ENCODE measurements around the gene TBX10. TPM values are rescaled to one million over a fixed set of nuclear protein-coding genes. Genes with fewer than 3 reads are reported as not detected.

TBX10 gene
- total and polyA plus RNA-seq, 4 experiments from 2014 or later: not detected

GRCh38 chr11:67667490-67668191, 28.1 kb upstream of the TBX10 start:
- H3K27me3 Mint-ChIP-seq: peaks cover under 1 to 1% of the 10 kb centered on the region in 2 donors
- Histone ChIP-seq H3K36me3 (ENCODE audit: insufficient read depth, low read length) (no peaks in the 10 kb centered on the region), H3K27me3 (ENCODE audit: insufficient read depth, low read length) (no peaks in the 10 kb centered on the region), H3K9me3 (ENCODE audit: control insufficient read depth in 1 of 2, low read length in 2 of 2) (no peaks in the 10 kb centered on the region), H3K4me3 (ENCODE audit: low read length in 2 of 2) (no peak overlapping the region), H3K27ac (ENCODE audit: low read depth, low read length) (no peak overlapping the region), H3K4me1 (ENCODE audit: insufficient read depth, low read length) (no peaks in the 10 kb centered on the region)
- CTCF ChIA-PET (ENCODE audit: partially characterized antibody): interaction anchor here (0.6 to 1.0 kb wide), 2 partner anchors 53 to 103 kb away, joined by 3 read pairs; no protein-coding TSS in a partner anchor
- H3K27ac Mint-ChIP-seq: no peak overlapping the region
- POLR2A ChIA-PET (ENCODE audit: partially characterized antibody): no interaction called here
- intact Hi-C loops (cut with micrococcal nuclease): no loop called here
- H3K9me3 Mint-ChIP-seq: no peaks in the 10 kb centered on the region
- H3K36me3 Mint-ChIP-seq: no peaks in the 10 kb centered on the region
- H3K4me1 Mint-ChIP-seq: no peaks in the 10 kb centered on the region
- no peak for DNase-seq
- H3K4me3 Mint-ChIP-seq: no peak overlapping the region

- no peak for DNase-seq
- H3K27me3 Mint-ChIP-seq: peaks cover 0 to 2% of the 10 kb centered on the region in 2 donors
- peak overlapping the region in 1 of 7 donors; percentile 50 for H3K27ac Mint-ChIP-seq
- H3K36me3 Mint-ChIP-seq: no peaks in the 10 kb centered on the region
- Histone ChIP-seq H3K27me3 (ENCODE audit: insufficient read depth, low read length) (no peaks in the 10 kb centered on the region), H3K4me3 (ENCODE audit: low read length in 2 of 2) (no peak overlapping the region), H3K27ac (ENCODE audit: low read depth, low read length) (no peak overlapping the region), H3K36me3 (ENCODE audit: insufficient read depth, low read length) (no peaks in the 10 kb centered on the region), H3K4me1 (ENCODE audit: insufficient read depth, low read length) (no peaks in the 10 kb centered on the region), H3K9me3 (ENCODE audit: control insufficient read depth in 1 of 2, low read length in 2 of 2) (no peaks in the 10 kb centered on the region)
- intact Hi-C loops (cut with micrococcal nuclease): no loop called here
- H3K4me1 Mint-ChIP-seq: no peaks in the 10 kb centered on the region
- ChIA-PET CTCF (ENCODE audit: partially characterized antibody) (interaction anchor here (0.6 to 1.3 kb wide), 2 partner anchors 10 to 103 kb away, joined by 3 read pairs; no protein-coding TSS in a partner anchor), POLR2A (ENCODE audit: partially characterized antibody) (no interaction called here)
- no peaks in the 10 kb centered on the region for H3K9me3 Mint-ChIP-seq
- H3K4me3 Mint-ChIP-seq: no peak overlapping the region
Observed at GRCh38 chr11:67666676-67667489, 27.3 kb upstream of the TBX10 start.

- Histone ChIP-seq H3K27ac (ENCODE audit: low read depth, low read length) (no peak overlapping the region), H3K36me3 (ENCODE audit: insufficient read depth, low read length) (no peaks in the 10 kb centered on the region), H3K4me1 (ENCODE audit: insufficient read depth, low read length) (no peaks in the 10 kb centered on the region), H3K9me3 (ENCODE audit: control insufficient read depth in 1 of 2, low read length in 2 of 2) (no peaks in the 10 kb centered on the region), H3K4me3 (ENCODE audit: low read length in 2 of 2) (no peak overlapping the region), H3K27me3 (ENCODE audit: insufficient read depth, low read length) (no peaks in the 10 kb centered on the region)
- intact Hi-C loops (cut with micrococcal nuclease): no loop called here
- Mint-ChIP-seq H3K36me3 (no peaks in the 10 kb centered on the region), H3K9me3 (no peaks in the 10 kb centered on the region), H3K27me3 (peaks cover 0 to 2% of the 10 kb centered on the region in 2 donors), H3K27ac (peak overlapping the region in 1 of 7 donors; percentile 50), H3K4me1 (no peaks in the 10 kb centered on the region), H3K4me3 (no peak overlapping the region)
- ChIA-PET POLR2A (ENCODE audit: partially characterized antibody) (no interaction called here), CTCF (ENCODE audit: partially characterized antibody) (interaction anchor here (1.3 kb wide), 1 partner anchor 9 kb away, joined by 3 read pairs; no protein-coding TSS in a partner anchor)
- DNase-seq: no peak
Observed at GRCh38 chr11:67666303-67666645, 26.7 kb upstream of the TBX10 start.

- H3K27me3 Mint-ChIP-seq: peaks cover 0 to 2% of the 10 kb centered on the region in 2 donors
- intact Hi-C loops (cut with micrococcal nuclease): no loop called here
- ChIA-PET POLR2A (ENCODE audit: partially characterized antibody) (no interaction called here), CTCF (ENCODE audit: partially characterized antibody) (interaction anchor here (1.3 kb wide), 1 partner anchor 9 kb away, joined by 3 read pairs; no protein-coding TSS in a partner anchor)
- H3K36me3 Mint-ChIP-seq: no peaks in the 10 kb centered on the region
- no peak overlapping the region for H3K4me3 Mint-ChIP-seq
- no peaks in the 10 kb centered on the region for H3K4me1 Mint-ChIP-seq
- no peak overlapping the region for H3K27ac ChIP-seq (ENCODE audit: low read depth, low read length)
- DNase-seq: no peak
- no peak overlapping the region for H3K4me3 ChIP-seq (ENCODE audit: low read length in 2 of 2)
- H3K9me3 ChIP-seq (ENCODE audit: control insufficient read depth in 1 of 2, low read length in 2 of 2): no peaks in the 10 kb centered on the region
- no peaks in the 10 kb centered on the region for H3K9me3 Mint-ChIP-seq
- no peaks in the 10 kb centered on the region for H3K27me3 ChIP-seq (ENCODE audit: insufficient read depth, low read length)
- no peaks in the 10 kb centered on the region for H3K4me1 ChIP-seq (ENCODE audit: insufficient read depth, low read length)
- no peaks in the 10 kb centered on the region for H3K36me3 ChIP-seq (ENCODE audit: insufficient read depth, low read length)
- H3K27ac Mint-ChIP-seq: no peak overlapping the region
Observed at GRCh38 chr11:67665541-67666302, 26.2 kb upstream of the TBX10 start.

- Histone ChIP-seq H3K9me3 (ENCODE audit: control insufficient read depth in 1 of 2, low read length in 2 of 2) (no peaks in the 10 kb centered on the region), H3K27me3 (ENCODE audit: insufficient read depth, low read length) (no peaks in the 10 kb centered on the region), H3K4me1 (ENCODE audit: insufficient read depth, low read length) (no peaks in the 10 kb centered on the region), H3K4me3 (ENCODE audit: low read length in 2 of 2) (no peak overlapping the region), H3K36me3 (ENCODE audit: insufficient read depth, low read length) (no peaks in the 10 kb centered on the region), H3K27ac (ENCODE audit: low read depth, low read length) (no peak overlapping the region)
- Mint-ChIP-seq H3K36me3 (no peaks in the 10 kb centered on the region), H3K4me1 (no peaks in the 10 kb centered on the region), H3K4me3 (no peak overlapping the region), H3K27ac (no peak overlapping the region), H3K27me3 (peaks cover 0 to 2% of the 10 kb centered on the region in 2 donors), H3K9me3 (no peaks in the 10 kb centered on the region)
- intact Hi-C loops (cut with micrococcal nuclease): no loop called here
- DNase-seq: no peak
- ChIA-PET CTCF (ENCODE audit: partially characterized antibody) (no interaction called here), POLR2A (ENCODE audit: partially characterized antibody) (no interaction called here)
Observed at GRCh38 chr11:67664696-67665540, 25.4 kb upstream of the TBX10 start.

GRCh38 chr11:67664213-67664585, 24.6 kb upstream of the TBX10 start:
- H3K4me3 ChIP-seq (ENCODE audit: low read length in 2 of 2): no peak overlapping the region
- no peaks in the 10 kb centered on the region for H3K36me3 Mint-ChIP-seq
- H3K36me3 ChIP-seq (ENCODE audit: insufficient read depth, low read length): no peaks in the 10 kb centered on the region
- H3K27me3 ChIP-seq (ENCODE audit: insufficient read depth, low read length): no peaks in the 10 kb centered on the region
- H3K4me1 ChIP-seq (ENCODE audit: insufficient read depth, low read length): no peaks in the 10 kb centered on the region
- POLR2A ChIA-PET (ENCODE audit: partially characterized antibody): no interaction called here
- H3K27ac ChIP-seq (ENCODE audit: low read depth, low read length): no peak overlapping the region
- no peaks in the 10 kb centered on the region for H3K9me3 ChIP-seq (ENCODE audit: control insufficient read depth in 1 of 2, low read length in 2 of 2)
- H3K4me3 Mint-ChIP-seq: no peak overlapping the region
- CTCF ChIA-PET (ENCODE audit: partially characterized antibody): no interaction called here
- H3K27me3 Mint-ChIP-seq: peaks cover 0 to 2% of the 10 kb centered on the region in 2 donors
- H3K9me3 Mint-ChIP-seq: no peaks in the 10 kb centered on the region
- intact Hi-C loops (cut with micrococcal nuclease): no loop called here
- H3K4me1 Mint-ChIP-seq: no peaks in the 10 kb centered on the region
- no peak for DNase-seq
- no peak overlapping the region for H3K27ac Mint-ChIP-seq
